ENCODE data around the gene RELL1. TPM values are rescaled to one million over a fixed set of nuclear protein-coding genes. Genes with fewer than 3 reads are reported as not detected.
A peak's percentile ranks its signal among the peaks of the same experiment; 100 is the strongest.

Gene RELL1
- total and polyA plus RNA-seq, 10 of the 15 experiments (the other 5 are each of a cell fraction or from before 2014, with no cell fraction given) = 0.20 to 10.9 (median 3.9) TPM

DNA sequence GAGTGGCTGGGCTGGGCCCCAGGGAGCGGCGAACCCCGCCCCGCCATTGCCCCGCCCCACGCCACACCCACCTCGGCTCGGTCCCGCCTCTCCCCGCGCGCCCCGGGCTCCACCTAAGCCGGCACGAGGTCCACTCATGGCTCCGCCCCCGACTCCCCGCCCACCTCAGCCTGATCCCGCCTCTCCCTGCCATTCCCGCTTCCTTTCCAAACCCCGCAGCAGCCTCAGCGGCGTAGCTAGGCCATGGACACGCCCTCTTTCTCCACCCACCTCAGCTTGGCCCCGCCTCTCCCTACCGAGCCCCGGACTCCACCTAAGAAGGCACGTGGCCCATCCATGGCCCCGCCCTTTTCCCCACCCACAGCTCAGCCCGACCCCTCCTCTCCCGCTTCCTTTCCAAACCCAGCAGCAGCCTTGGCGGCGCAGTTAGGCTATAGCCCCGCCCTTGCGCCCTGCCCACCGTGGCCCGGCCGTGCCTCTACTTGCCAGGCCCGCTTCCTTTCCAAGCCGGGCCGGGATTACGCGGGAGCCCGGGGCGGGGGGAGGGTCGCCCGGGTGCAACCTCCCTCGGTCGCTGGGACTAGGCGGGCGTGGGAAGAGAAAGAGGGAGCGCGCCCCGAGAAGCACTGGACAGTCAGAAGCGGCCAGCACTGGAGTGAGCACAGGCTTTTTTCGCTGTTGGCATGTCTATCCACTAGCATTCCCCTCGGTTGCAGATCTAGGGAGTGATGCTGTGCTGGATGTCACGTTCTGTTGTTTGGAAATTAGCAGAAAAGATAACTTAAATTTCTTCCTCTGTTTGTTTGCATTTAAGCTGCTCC, at the start of gene RELL1 (continued):
- no peak for TF ChIP-seq ZNF687 (IDR thresholded peaks at IDR 0.05)
- TF ChIP-seq NR2C1 (IDR thresholded peaks at IDR 0.05) = no peak
- no peak for TF ChIP-seq PBX3 (IDR thresholded peaks at IDR 0.05; ENCODE audit: insufficient replicate concordance, low read depth, low read length)
- TF ChIP-seq MXI1 (IDR thresholded peaks at IDR 0.05; ENCODE audit: low read depth, low read length) = peak; percentile 54; the same call in 1 of the 2 replicates
- peak; percentile 5 for TF ChIP-seq MEF2B (IDR thresholded peaks at IDR 0.05; ENCODE audit: partially characterized antibody, poor library complexity, severe bottlenecking)
- TF ChIP-seq JUNB (IDR thresholded peaks at IDR 0.05) = no peak
- no peak for TF ChIP-seq FOXK2 (IDR thresholded peaks at IDR 0.05)
- no peak for TF ChIP-seq RFX5 (IDR thresholded peaks at IDR 0.05; ENCODE audit: low read depth, low read length)
- TF ChIP-seq MEF2A (IDR thresholded peaks at IDR 0.05; ENCODE audit: insufficient read depth, low read depth, low read length) = no peak
- TF ChIP-seq SMAD1 (IDR thresholded peaks at IDR 0.05; ENCODE audit: low read depth, partially characterized antibody) = no peak
- no peak for TF ChIP-seq TCF7 (IDR thresholded peaks at IDR 0.05; ENCODE audit: borderline replicate concordance)
- TF ChIP-seq TBL1XR1 (IDR thresholded peaks at IDR 0.05; ENCODE audit: low read depth, low read length) = no peak
- no peak for TF ChIP-seq CTCF (IDR thresholded peaks at IDR 0.05 in 2 of 3, conservative IDR thresholded peaks at IDR 0.05 in 1 of 3; ENCODE audit: control insufficient read depth in 2 of 3, extremely low read depth in 1 of 3, insufficient read depth in 1 of 3, low read depth in 3 of 3, low read length in 3 of 3)
- peak; percentile 75 for TF ChIP-seq EED (IDR thresholded peaks at IDR 0.05; ENCODE audit: low read depth)
- no peak for TF ChIP-seq BCL11A (IDR thresholded peaks at IDR 0.05; ENCODE audit: low read depth, low read length)
- no peak for TF ChIP-seq MYB (IDR thresholded peaks at IDR 0.05; ENCODE audit: borderline replicate concordance, low read depth, low read length)
- TF ChIP-seq MTA2 (IDR thresholded peaks at IDR 0.05; ENCODE audit: low read depth) = no peak
- TF ChIP-seq POLR2AphosphoS2 (IDR thresholded peaks at IDR 0.05; ENCODE audit: low read depth, low read length) = no peak
- TF ChIP-seq NR2F1 (conservative IDR thresholded peaks at IDR 0.05) = no peak
- TF ChIP-seq IRF4 (IDR thresholded peaks at IDR 0.05; ENCODE audit: low read depth, low read length) = no peak
- no peak for TF ChIP-seq FOS (IDR thresholded peaks at IDR 0.05; ENCODE audit: borderline replicate concordance, extremely low read depth, insufficient read length)
- TF ChIP-seq SMARCA5 (IDR thresholded peaks at IDR 0.05) = no peak
- no peak for TF ChIP-seq MTA3 (IDR thresholded peaks at IDR 0.05; ENCODE audit: borderline replicate concordance, low read length)
- TF ChIP-seq NFYA (IDR thresholded peaks at IDR 0.05; ENCODE audit: borderline replicate concordance, low read depth, low read length) = no peak
- no peak for TF ChIP-seq NFIC (IDR thresholded peaks at IDR 0.05; ENCODE audit: low read depth, low read length)
- TF ChIP-seq STAT3 (IDR thresholded peaks at IDR 0.05; ENCODE audit: low read depth, low read length) = no peak
